PC-3 (cell line): ENCODE measurements around the gene TEPSIN.

Source experiments
- EZH2 ChIP-seq: fragments of 300-600 bp; sonication (generic); IDR thresholded peaks from one replicate; pipeline ENCODE4 v1.6.1; 2017; ENCODE audit warnings: antibody characterized with exemption, mild to moderate bottlenecking, low read length; ENCODE audit not compliant: unreplicated experiment
- TF ChIP-seq, protein P1 (sequence below): fragments of 300-600 bp; sonication (generic); conservative IDR thresholded peaks from 2 replicates; pipeline ENCODE4 v1.5.1; 2017; ENCODE audit warnings: antibody characterized with exemption, low read depth, mild to moderate bottlenecking, low read length

DNA sequence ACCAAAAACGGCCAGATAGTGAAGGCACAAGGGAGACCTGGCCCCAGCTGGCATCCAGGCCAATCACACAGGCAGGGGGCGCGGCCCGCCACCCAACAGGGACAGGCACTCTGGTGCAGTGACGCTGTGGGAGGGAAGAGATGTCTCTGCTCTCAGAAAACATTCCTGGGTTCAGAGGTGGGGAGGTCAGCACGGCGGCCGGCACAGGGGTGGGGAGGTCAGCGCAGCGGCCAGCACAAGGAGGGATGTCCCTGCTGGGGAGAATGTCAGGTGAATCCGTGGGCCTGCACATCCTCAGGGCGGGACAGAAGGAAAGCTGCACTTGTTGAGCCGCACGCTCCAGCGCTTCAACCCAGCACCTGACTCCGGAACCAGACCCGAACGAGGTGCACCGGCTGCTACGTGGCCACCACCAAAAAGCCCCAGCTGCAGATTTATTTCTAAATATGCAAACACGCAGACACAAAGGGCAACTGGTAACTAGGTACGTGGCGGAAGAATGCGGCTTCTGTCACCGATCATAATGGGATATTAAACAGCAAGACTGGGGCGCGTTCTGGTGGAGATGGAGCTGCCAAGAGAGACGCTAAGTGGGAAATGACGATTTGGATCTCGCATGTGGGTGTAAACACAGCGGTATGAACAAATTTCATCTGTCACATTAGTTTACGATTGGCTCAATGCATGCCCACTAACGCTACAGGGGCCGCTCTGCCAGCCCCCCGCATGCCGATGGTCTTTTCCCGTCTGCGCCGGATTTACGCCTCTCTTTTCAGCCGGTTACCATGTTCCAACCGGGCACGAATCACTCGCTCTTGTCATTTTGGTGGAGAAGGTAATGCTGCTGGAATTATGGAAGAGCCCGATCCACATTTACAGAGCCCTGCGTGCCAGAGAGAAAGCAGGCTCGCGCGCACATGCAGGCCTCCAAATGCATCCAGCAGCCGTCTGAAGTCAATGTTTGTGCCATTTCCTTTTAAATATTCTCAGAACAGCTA, 40.7 kb upstream of the TEPSIN start:
- TF ChIP-seq, protein P1, sequence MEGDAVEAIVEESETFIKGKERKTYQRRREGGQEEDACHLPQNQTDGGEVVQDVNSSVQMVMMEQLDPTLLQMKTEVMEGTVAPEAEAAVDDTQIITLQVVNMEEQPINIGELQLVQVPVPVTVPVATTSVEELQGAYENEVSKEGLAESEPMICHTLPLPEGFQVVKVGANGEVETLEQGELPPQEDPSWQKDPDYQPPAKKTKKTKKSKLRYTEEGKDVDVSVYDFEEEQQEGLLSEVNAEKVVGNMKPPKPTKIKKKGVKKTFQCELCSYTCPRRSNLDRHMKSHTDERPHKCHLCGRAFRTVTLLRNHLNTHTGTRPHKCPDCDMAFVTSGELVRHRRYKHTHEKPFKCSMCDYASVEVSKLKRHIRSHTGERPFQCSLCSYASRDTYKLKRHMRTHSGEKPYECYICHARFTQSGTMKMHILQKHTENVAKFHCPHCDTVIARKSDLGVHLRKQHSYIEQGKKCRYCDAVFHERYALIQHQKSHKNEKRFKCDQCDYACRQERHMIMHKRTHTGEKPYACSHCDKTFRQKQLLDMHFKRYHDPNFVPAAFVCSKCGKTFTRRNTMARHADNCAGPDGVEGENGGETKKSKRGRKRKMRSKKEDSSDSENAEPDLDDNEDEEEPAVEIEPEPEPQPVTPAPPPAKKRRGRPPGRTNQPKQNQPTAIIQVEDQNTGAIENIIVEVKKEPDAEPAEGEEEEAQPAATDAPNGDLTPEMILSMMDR, result no peak
- TF ChIP-seq EZH2, result no peak
